ENCODE results near the gene ZNF805. TPM values are rescaled to one million over a fixed set of nuclear protein-coding genes. Genes with fewer than 3 reads are reported as not detected.
"Not testable (repeated sequence)": the region's sequence is repeated elsewhere in the genome, so short reads cannot be mapped to it uniquely, and the experiment has no call there.

Gene ZNF805
- total RNA-seq, 1 donor from 2014 or later = 16.1 TPM

GRCh38 chr19:57248646-57249045, 8.2 kb downstream of the ZNF805 start:
- Mint-ChIP-seq H3K4me3 (no peak overlapping the region), H3K36me3 (ENCODE audit: low read depth) (peaks cover 4% of the 10 kb centered on the region)

GRCh38 chr19:57249329-57249728, 8.9 kb downstream of the ZNF805 start:
- H3K9me3 Mint-ChIP-seq = no peaks in the 10 kb centered on the region
- H3K27ac Mint-ChIP-seq (ENCODE audit: unreplicated experiment) = no peak overlapping the region
- H3K36me3 Mint-ChIP-seq (ENCODE audit: low read depth) = peaks cover 5% of the 10 kb centered on the region
- H3K4me3 Mint-ChIP-seq = no peak overlapping the region
- H3K27me3 Mint-ChIP-seq (ENCODE audit: low read depth) = no peaks in the 10 kb centered on the region
- no peaks in the 10 kb centered on the region for H3K4me1 Mint-ChIP-seq
- DNase-seq (ENCODE audit: low read depth, low spot score) = no peak
- no peak for TF ChIP-seq CTCF (conservative IDR thresholded peaks at IDR 0.05)

More at GRCh38 chr19:57248646-57249045, 8.2 kb downstream of the ZNF805 start:
- Mint-ChIP-seq H3K4me1 (no peaks in the 10 kb centered on the region), H3K27ac (ENCODE audit: unreplicated experiment) (no peak overlapping the region), H3K9me3 (no peaks in the 10 kb centered on the region), H3K27me3 (ENCODE audit: low read depth) (no peaks in the 10 kb centered on the region)
- no peak for TF ChIP-seq CTCF (conservative IDR thresholded peaks at IDR 0.05)
- no peak for DNase-seq (ENCODE audit: low read depth, low spot score)

- H3K4me3 Mint-ChIP-seq; DNase-seq (ENCODE audit: low read depth, low spot score); H3K36me3 Mint-ChIP-seq (ENCODE audit: low read depth); H3K9me3 Mint-ChIP-seq; H3K27me3 Mint-ChIP-seq (ENCODE audit: low read depth); H3K4me1 Mint-ChIP-seq; H3K27ac Mint-ChIP-seq (ENCODE audit: unreplicated experiment): not testable (repeated sequence)
These were observed 13.3 kb downstream of the ZNF805 start for GRCh38 chr19:57253767-57254166.

- H3K36me3 Mint-ChIP-seq (ENCODE audit: low read depth) = peaks cover 10% of the 10 kb centered on the region
- H3K4me1 Mint-ChIP-seq = no peaks in the 10 kb centered on the region
- no peak for TF ChIP-seq CTCF (conservative IDR thresholded peaks at IDR 0.05)
- no peaks in the 10 kb centered on the region for H3K9me3 Mint-ChIP-seq
- H3K27me3 Mint-ChIP-seq (ENCODE audit: low read depth) = no peaks in the 10 kb centered on the region
- no peak for DNase-seq (ENCODE audit: low read depth, low spot score)
- H3K4me3 Mint-ChIP-seq = no peak overlapping the region
- H3K27ac Mint-ChIP-seq (ENCODE audit: unreplicated experiment) = no peak overlapping the region
These were observed 21.6 kb downstream of the ZNF805 start for GRCh38 chr19:57262044-57262443.

DNA sequence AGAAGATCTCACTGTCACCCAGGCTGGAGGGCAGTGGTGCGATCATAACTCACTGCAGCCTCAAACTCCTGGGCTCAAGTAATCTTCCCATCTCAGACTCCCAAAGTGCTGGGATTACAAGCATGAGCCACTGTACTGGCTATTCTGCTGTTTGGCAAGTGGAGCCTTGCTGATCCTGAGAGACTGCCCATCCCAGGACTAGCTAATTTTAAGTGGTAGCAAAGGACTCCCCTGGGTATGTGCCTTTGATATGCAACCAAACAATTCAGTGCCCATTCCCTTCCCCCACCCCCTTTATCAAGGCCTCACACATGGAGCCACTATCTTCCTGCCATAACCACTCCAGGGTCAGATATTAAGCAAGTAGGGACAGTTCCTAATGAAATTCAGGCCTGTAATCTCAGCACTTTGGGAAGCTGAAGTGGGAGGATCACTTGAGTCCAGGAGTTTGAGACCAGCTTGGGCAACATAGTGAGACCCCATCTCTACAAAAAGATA, 22.9 kb downstream of the ZNF805 start:
- Mint-ChIP-seq H3K27me3 (ENCODE audit: low read depth) (no peaks in the 10 kb centered on the region), H3K4me1 (no peaks in the 10 kb centered on the region), H3K36me3 (ENCODE audit: low read depth) (peaks cover 10% of the 10 kb centered on the region), H3K9me3 (no peaks in the 10 kb centered on the region), H3K27ac (ENCODE audit: unreplicated experiment) (no peak overlapping the region), H3K4me3 (no peak overlapping the region)
- TF ChIP-seq CTCF (conservative IDR thresholded peaks at IDR 0.05) = no peak
- DNase-seq (ENCODE audit: low read depth, low spot score) = no peak

- no peak overlapping the region for H3K4me3 Mint-ChIP-seq
- H3K4me1 Mint-ChIP-seq = no peaks in the 10 kb centered on the region
- no peak for TF ChIP-seq CTCF (conservative IDR thresholded peaks at IDR 0.05)
- no peak overlapping the region for H3K27ac Mint-ChIP-seq (ENCODE audit: unreplicated experiment)
- no peaks in the 10 kb centered on the region for H3K27me3 Mint-ChIP-seq (ENCODE audit: low read depth)
- no peaks in the 10 kb centered on the region for H3K9me3 Mint-ChIP-seq
- no peak for DNase-seq (ENCODE audit: low read depth, low spot score)
- H3K36me3 Mint-ChIP-seq (ENCODE audit: low read depth) = peaks cover 2% of the 10 kb centered on the region
These were observed 26.9 kb downstream of the ZNF805 start for GRCh38 chr19:57267291-57267690.
